Mucosa of descending colon (tissue), 3 donors: ENCODE measurements around the gene SOX5. TPM values are rescaled to one million over a fixed set of nuclear protein-coding genes. Genes with fewer than 3 reads are reported as not detected.

Source experiments
- ATAC-seq: fragments of 200-7000 bp; cut with Tn5 transposase; one replicate; pipeline ENCODE4 v1.9.1; 2020; ENCODE audit warnings: mild to moderate bottlenecking, moderate library complexity
- DNase-seq, 3 donors: peaks; one replicate each; pipeline ENCODE4 v3.0.0-alpha.2; 2020
- H3K36me3 ChIP-seq: fragments of 200-600 bp; one replicate; pipeline ENCODE4 v1.8.0; 2021; ENCODE audit warnings: low read depth, mild to moderate bottlenecking
- H3K4me1 ChIP-seq: fragments of 200-600 bp; one replicate; pipeline ENCODE4 v1.8.0; 2021; ENCODE audit warnings: low read depth, mild to moderate bottlenecking
- H3K4me3 ChIP-seq: fragments of 200-600 bp; one replicate; pipeline ENCODE4 v1.8.0; 2021; ENCODE audit warnings: mild to moderate bottlenecking
- H3K9me3 ChIP-seq: fragments of 200-600 bp; one replicate; pipeline ENCODE4 v1.8.0; 2021; ENCODE audit warnings: mild to moderate bottlenecking
- intact Hi-C, 2 donors: fragments of 100-400 bp; cut with DNase I in 1 of 2; cut with micrococcal nuclease in 1 of 2; formaldehyde crosslinking; loops; one replicate each; pipeline versions ENCODE4 v1.11.0 to v1.11.1; 2022; cut with DNase I, micrococcal nuclease
- total RNA-seq, 3 donors: library from RNA; stranded (reverse); fragmentation: NEBNext Ultra II Directional in 2 of 3; extraction: Animal tissue kit (Norgen Biotek cat#: 25700) in 2 of 3; gene quantifications; one replicate each; pipeline versions ENCODE4 v1.2.1 to v1.2.4, GENCODE V29; 2021 to 2023
- TF ChIP-seq, protein P1 (sequence below): fragments of 200-600 bp; IDR thresholded peaks from one replicate; pipeline ENCODE4 v1.8.0; 2022; ENCODE audit warnings: antibody characterized with exemption, mild to moderate bottlenecking
- donor health status: DM: no; HTN: no; CAD: no; lungs with moderate emphysema.
- donor health status: DM: no; HTN: no; CAD: no.
- donor health status: DM: no; HTN: yes; CAD: no.

Gene SOX5
- total RNA-seq, 3 donors from 2014 or later, result 2.8 to 13.0 (median 3.3) TPM

GRCh38 chr12:23954332-23954731, 4.9 kb upstream of the SOX5 start:
- Histone ChIP-seq H3K9me3 (no peaks in the 10 kb centered on the region), H3K36me3 (no peaks in the 10 kb centered on the region), H3K4me1 (peaks cover under 1% of the 10 kb centered on the region), H3K4me3 (no peak overlapping the region)
- no peak for DNase-seq
- no peak for ATAC-seq
- intact Hi-C loops, result no loop called here
- TF ChIP-seq, protein P1, sequence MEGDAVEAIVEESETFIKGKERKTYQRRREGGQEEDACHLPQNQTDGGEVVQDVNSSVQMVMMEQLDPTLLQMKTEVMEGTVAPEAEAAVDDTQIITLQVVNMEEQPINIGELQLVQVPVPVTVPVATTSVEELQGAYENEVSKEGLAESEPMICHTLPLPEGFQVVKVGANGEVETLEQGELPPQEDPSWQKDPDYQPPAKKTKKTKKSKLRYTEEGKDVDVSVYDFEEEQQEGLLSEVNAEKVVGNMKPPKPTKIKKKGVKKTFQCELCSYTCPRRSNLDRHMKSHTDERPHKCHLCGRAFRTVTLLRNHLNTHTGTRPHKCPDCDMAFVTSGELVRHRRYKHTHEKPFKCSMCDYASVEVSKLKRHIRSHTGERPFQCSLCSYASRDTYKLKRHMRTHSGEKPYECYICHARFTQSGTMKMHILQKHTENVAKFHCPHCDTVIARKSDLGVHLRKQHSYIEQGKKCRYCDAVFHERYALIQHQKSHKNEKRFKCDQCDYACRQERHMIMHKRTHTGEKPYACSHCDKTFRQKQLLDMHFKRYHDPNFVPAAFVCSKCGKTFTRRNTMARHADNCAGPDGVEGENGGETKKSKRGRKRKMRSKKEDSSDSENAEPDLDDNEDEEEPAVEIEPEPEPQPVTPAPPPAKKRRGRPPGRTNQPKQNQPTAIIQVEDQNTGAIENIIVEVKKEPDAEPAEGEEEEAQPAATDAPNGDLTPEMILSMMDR, result no peak

DNA sequence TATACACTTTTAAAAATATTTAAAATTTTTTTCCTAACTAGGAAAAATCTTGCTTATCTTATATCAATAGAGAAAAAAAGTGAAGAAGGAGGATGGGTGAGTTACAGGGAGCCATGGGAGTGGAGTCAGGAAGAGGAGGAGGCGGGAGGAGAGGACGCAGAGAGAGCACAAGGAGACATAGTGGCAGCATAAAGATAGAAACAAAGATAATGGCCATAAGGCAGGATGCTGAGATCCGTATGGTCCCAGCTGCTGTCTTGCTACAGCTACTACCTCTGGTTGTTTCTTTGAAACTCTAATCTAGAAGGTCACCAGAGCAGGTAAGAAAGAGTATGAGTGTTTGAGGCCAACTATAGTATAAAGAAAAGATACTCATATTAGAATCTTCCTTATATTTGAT, 2.6 kb upstream of the SOX5 start:
- Histone ChIP-seq H3K9me3 (no peaks in the 10 kb centered on the region), H3K4me3 (no peak overlapping the region), H3K4me1 (peaks cover 11% of the 10 kb centered on the region), H3K36me3 (no peaks in the 10 kb centered on the region)
- intact Hi-C loops, result no loop called here
- ATAC-seq, result no peak
- TF ChIP-seq, protein P1, result no peak
- no peak for DNase-seq

DNA sequence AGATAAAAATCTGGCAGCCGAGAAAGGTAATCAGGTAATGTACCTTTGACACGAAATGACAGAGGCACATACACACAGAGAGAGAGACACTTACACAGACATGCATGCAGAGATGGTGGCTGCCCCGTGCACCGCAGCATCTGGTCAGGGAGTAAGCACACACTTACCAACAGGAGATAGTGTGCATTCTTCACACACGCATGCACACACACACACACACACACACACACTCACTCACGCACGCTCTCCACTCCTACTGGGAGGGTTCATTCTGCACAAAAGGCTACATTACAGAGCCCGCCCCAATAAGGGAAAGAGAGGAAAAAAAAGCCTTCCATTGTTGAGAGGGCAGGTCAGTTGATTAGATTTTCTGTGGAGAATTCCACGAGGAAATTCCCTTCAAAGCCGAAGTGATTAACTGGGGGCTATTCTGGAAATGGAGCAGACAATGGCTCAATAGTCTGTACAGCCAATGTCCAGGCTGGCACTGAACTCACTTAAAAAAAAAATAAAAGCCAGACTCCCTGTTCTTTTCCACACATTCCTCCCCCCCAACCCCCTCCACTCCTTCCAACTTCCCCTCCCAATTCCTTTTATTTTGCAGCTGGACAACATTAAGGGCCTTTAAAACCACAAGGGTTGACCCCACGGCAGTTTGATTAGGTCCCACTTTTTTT, 1.4 kb upstream of the SOX5 start:
- no peak overlapping the region for H3K4me3 ChIP-seq
- DNase-seq (peak in 1 of 3 donors; percentile 11), ATAC-seq (peak; percentile 40)
- H3K4me1 ChIP-seq, result peaks cover 13% of the 10 kb centered on the region
- no peaks in the 10 kb centered on the region for H3K9me3 ChIP-seq
- no peaks in the 10 kb centered on the region for H3K36me3 ChIP-seq
- intact Hi-C loops, result no loop called here
- TF ChIP-seq, protein P1, result no peak

DNA sequence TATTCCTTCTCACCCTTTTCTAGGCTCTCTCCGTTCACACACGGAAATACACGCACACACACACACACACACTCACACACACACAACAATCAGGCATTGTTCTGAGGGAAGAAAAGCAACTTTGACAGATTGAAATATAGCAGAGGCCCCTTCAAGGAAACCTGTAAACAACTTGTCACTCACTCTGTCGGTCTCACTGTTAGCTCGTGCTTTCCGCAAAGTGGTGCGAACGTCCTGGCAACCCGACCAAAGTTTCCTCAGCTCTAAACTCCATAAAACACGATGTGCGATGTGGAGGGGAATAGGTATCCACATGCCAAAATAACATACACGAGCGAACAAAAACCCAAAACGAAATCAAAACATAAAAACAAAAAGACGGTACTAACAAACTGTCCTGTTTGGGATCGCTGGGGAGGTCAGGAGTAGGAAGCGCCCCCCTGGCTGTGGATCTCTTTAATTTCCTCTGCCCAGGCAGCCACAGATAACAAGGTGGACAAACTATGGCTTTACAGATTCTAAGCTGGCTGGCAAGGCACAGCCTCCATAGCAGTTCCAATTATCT, 822 bp upstream of the SOX5 start:
- peaks cover 13% of the 10 kb centered on the region for H3K4me1 ChIP-seq
- H3K4me3 ChIP-seq, result no peak overlapping the region
- H3K36me3 ChIP-seq, result no peaks in the 10 kb centered on the region
- TF ChIP-seq, protein P1, result no peak
- ATAC-seq (peak; percentile 24), DNase-seq (peak in 1 of 3 donors; percentile 23)
- intact Hi-C loops, result no loop called here
- H3K9me3 ChIP-seq, result no peaks in the 10 kb centered on the region

DNA sequence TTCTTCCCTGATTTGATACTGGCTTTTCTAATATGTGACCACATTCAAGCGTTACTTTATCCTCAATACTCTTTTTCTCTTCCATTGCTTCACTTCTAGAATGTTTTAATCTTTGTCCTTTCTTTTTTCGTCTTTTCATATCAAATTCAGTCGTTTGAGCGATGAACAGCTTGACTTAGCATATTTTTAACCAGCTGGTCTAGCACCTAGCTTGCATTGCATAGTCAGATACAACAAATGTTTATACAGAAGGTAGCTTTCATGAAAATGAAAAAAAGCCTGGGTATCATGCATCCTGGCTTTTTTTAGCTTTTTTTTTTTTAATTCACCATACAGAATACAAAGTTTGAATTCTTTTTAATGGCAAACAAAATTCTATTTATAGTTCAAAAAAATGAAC, 1.2 kb downstream of the SOX5 start:
- H3K9me3 ChIP-seq, result no peaks in the 10 kb centered on the region
- H3K36me3 ChIP-seq, result no peaks in the 10 kb centered on the region
- DNase-seq (no peak), ATAC-seq (no peak)
- TF ChIP-seq, protein P1, result no peak
- peaks cover 13% of the 10 kb centered on the region for H3K4me1 ChIP-seq
- H3K4me3 ChIP-seq, result no peak overlapping the region
- intact Hi-C loops, result no loop called here
